HL-60 (cell line): ENCODE measurements around the gene LRRC8D.

ENCODE experiments used
- TF ChIP-seq, protein P1 (sequence below): IDR thresholded peaks from one replicate; pipeline ENCODE4 v1.5.1; 2011; ENCODE audit warnings: low read length, control low read depth, inconsistent platforms; ENCODE audit not compliant: insufficient read depth
- TF ChIP-seq, protein P2 (sequence below): IDR thresholded peaks from 2 replicates; pipeline ENCODE4 v1.6.1; 2012; ENCODE audit warnings: low read depth; ENCODE audit not compliant: insufficient replicate concordance

DNA sequence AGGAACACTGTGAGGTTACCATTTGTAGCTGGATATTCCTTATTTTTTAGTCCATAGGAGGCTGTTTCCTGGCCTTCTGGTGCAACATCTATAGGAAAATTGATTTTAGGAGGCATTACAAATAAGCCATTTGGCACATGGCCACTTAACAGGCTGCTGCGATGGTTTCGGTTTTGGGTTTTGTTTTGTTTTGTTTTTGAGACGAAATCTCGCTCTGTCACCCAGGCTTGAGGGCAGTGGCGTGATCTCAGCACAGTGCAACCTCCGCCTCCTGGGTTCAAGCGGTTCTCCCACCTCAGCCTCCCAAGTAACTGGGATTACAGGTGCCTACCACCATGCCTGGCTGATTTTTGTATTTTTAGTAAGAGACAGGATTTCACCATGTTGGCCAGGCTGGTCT is 20.1 kb upstream of the LRRC8D start:
- TF ChIP-seq, protein P1, sequence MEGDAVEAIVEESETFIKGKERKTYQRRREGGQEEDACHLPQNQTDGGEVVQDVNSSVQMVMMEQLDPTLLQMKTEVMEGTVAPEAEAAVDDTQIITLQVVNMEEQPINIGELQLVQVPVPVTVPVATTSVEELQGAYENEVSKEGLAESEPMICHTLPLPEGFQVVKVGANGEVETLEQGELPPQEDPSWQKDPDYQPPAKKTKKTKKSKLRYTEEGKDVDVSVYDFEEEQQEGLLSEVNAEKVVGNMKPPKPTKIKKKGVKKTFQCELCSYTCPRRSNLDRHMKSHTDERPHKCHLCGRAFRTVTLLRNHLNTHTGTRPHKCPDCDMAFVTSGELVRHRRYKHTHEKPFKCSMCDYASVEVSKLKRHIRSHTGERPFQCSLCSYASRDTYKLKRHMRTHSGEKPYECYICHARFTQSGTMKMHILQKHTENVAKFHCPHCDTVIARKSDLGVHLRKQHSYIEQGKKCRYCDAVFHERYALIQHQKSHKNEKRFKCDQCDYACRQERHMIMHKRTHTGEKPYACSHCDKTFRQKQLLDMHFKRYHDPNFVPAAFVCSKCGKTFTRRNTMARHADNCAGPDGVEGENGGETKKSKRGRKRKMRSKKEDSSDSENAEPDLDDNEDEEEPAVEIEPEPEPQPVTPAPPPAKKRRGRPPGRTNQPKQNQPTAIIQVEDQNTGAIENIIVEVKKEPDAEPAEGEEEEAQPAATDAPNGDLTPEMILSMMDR = no peak
- TF ChIP-seq, protein P2, sequence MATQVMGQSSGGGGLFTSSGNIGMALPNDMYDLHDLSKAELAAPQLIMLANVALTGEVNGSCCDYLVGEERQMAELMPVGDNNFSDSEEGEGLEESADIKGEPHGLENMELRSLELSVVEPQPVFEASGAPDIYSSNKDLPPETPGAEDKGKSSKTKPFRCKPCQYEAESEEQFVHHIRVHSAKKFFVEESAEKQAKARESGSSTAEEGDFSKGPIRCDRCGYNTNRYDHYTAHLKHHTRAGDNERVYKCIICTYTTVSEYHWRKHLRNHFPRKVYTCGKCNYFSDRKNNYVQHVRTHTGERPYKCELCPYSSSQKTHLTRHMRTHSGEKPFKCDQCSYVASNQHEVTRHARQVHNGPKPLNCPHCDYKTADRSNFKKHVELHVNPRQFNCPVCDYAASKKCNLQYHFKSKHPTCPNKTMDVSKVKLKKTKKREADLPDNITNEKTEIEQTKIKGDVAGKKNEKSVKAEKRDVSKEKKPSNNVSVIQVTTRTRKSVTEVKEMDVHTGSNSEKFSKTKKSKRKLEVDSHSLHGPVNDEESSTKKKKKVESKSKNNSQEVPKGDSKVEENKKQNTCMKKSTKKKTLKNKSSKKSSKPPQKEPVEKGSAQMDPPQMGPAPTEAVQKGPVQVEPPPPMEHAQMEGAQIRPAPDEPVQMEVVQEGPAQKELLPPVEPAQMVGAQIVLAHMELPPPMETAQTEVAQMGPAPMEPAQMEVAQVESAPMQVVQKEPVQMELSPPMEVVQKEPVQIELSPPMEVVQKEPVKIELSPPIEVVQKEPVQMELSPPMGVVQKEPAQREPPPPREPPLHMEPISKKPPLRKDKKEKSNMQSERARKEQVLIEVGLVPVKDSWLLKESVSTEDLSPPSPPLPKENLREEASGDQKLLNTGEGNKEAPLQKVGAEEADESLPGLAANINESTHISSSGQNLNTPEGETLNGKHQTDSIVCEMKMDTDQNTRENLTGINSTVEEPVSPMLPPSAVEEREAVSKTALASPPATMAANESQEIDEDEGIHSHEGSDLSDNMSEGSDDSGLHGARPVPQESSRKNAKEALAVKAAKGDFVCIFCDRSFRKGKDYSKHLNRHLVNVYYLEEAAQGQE = no peak
